WTC11 (cell line): ENCODE results near the gene LEFTY2. TPM values are rescaled to one million over a fixed set of nuclear protein-coding genes. Genes with fewer than 3 reads are reported as not detected.

ENCODE experiments used
- EMX1 ChIP-seq: fragments of 250-450 bp; sonication (Bioruptor Pico); IDR thresholded peaks from 2 replicates; pipeline ENCODE4 v1.8.0; 2021; ENCODE audit warnings: mild to moderate bottlenecking
- FOXK1 ChIP-seq: sonication (generic); formaldehyde crosslinking; IDR thresholded peaks from 2 replicates; pipeline ENCODE4 v1.8.0; 2022; ENCODE audit warnings: mild to moderate bottlenecking, moderate library complexity, missing genetic modification reagents
- SMAD3 ChIP-seq: sonication (generic); formaldehyde crosslinking; IDR thresholded peaks from 2 replicates; pipeline ENCODE4 v1.8.0; 2022; ENCODE audit warnings: missing genetic modification reagents, mild to moderate bottlenecking, borderline replicate concordance
- SOX15 ChIP-seq: fragments of 250-450 bp; sonication (Bioruptor Pico); IDR thresholded peaks from 2 replicates; pipeline ENCODE4 v1.9.0; 2021; ENCODE audit warnings: mild to moderate bottlenecking
- TCF7 ChIP-seq: sonication (generic); formaldehyde crosslinking; IDR thresholded peaks from 2 replicates; pipeline ENCODE4 v1.8.0; 2022; ENCODE audit warnings: mild to moderate bottlenecking, low read depth, missing genetic modification reagents, moderate library complexity
- ZNF138 ChIP-seq: sonication (generic); formaldehyde crosslinking; conservative IDR thresholded peaks from 2 replicates; pipeline ENCODE4 v1.8.1; 2022; ENCODE audit warnings: mild to moderate bottlenecking, moderate library complexity, missing genetic modification reagents
- ZNF416 ChIP-seq: fragments of 250-450 bp; sonication (Bioruptor Pico); IDR thresholded peaks from 2 replicates; pipeline ENCODE4 v1.9.0; 2021; ENCODE audit warnings: mild to moderate bottlenecking, inconsistent platforms
- ZNF671 ChIP-seq: fragments of 250-450 bp; sonication (Bioruptor Pico); IDR thresholded peaks from 2 replicates; pipeline ENCODE4 v1.8.0; 2021; ENCODE audit warnings: mild to moderate bottlenecking
- total RNA-seq: library from RNA; stranded (reverse); gene quantifications from 3 replicates; pipeline ENCODE4 v1.2.3, GENCODE V29; 2021
- TF ChIP-seq, protein P1 (sequence below): sonication (generic); formaldehyde crosslinking; conservative IDR thresholded peaks from 2 replicates; pipeline ENCODE4 v1.8.1; 2023; ENCODE audit warnings: mild to moderate bottlenecking, low read depth, missing genetic modification reagents, moderate library complexity
- TF ChIP-seq, protein P2 (sequence below): sonication (generic); formaldehyde crosslinking; IDR thresholded peaks from 2 replicates; pipeline ENCODE4 v1.8.1; 2022; ENCODE audit warnings: mild to moderate bottlenecking, missing genetic modification reagents, moderate library complexity, borderline replicate concordance
- TF ChIP-seq, protein P3 (sequence below): sonication (generic); formaldehyde crosslinking; IDR thresholded peaks from 2 replicates; pipeline ENCODE4 v1.8.1; 2022; ENCODE audit warnings: low read depth, mild to moderate bottlenecking, moderate library complexity, missing genetic modification reagents, borderline replicate concordance
- TF ChIP-seq, protein P4 (sequence below): fragments of 250-450 bp; sonication (Bioruptor Pico); IDR thresholded peaks from 2 replicates; pipeline ENCODE4 v1.9.0; 2021; ENCODE audit warnings: moderate library complexity, mild to moderate bottlenecking, inconsistent platforms, borderline replicate concordance
- TF ChIP-seq, protein P5 (sequence below): sonication (generic); formaldehyde crosslinking; IDR thresholded peaks from 2 replicates; pipeline ENCODE4 v1.8.1; 2023; ENCODE audit warnings: mild to moderate bottlenecking, missing genetic modification reagents
- TF ChIP-seq, protein P6 (sequence below): sonication (generic); formaldehyde crosslinking; IDR thresholded peaks from 2 replicates; pipeline ENCODE4 v1.8.1; 2022; ENCODE audit warnings: missing genetic modification reagents, borderline replicate concordance
- TF ChIP-seq, protein P7 (sequence below): fragments of 250-450 bp; sonication (Bioruptor Pico); IDR thresholded peaks from 2 replicates; pipeline ENCODE4 v1.9.0; 2021; ENCODE audit warnings: mild to moderate bottlenecking, borderline replicate concordance
- TF ChIP-seq, protein P8 (sequence below): fragments of 250-450 bp; sonication (Bioruptor Pico); IDR thresholded peaks from 2 replicates; pipeline ENCODE4 v1.9.0; 2021; ENCODE audit warnings: mild to moderate bottlenecking

Gene LEFTY2
- total RNA-seq, 1 experiment from 2014 or later = 15.5 TPM

DNA sequence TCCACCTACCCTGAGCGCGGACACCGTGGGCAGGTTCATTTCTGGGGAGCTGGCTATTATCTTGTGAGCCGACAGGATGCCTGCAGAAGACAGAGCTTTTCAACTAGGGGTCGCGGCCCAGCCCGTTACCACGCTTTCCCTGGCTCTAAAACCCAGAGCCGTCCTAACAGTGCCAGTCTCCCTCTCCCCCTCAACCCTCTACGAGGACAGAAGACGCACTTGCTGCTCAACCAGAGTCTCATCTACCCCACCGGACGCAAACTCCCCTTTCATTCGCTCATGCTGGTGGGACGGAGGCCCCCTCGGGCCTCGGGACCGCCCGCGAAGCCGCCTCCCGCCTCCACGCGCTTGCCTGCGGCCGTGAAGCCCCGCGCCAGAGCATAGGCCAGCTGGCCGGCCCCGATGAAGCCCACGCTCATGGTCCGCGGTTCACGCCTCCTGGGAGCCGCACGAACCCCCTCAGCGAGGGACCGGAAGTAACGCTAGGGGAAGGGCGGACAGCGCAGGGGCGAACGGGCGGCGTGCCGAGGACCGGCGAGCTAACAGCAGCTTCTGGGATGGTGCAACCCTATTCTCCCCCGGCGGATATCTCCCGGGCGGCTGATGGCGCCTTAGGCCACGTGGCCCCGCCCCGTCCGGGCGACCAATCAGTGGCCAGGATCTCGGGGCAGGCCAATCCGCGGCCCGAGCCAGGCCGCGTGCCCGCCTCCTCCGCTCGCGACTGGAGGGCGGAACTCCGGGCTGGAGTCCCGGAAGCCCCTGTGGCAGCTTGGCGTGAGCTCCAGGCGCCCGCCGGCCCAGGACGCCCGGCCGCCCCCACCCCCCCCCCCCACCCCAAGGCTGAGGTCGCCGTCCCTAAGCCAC lies 17.1 kb downstream of the LEFTY2 start, which contains the start of gene PYCR2 (continued):
- TF ChIP-seq SMAD3 (CRISPR knock-in tag) (0 out of 2 replicates have a peak, but pooled peaks have one; percentile 58), ZNF671 (CRISPR knock-in tag) (no peak), ZNF416 (CRISPR knock-in tag) (no peak), ZNF138 (CRISPR knock-in tag) (no peak), SOX15 (CRISPR knock-in tag) (no peak), TCF7 (CRISPR knock-in tag) (no peak), FOXK1 (peak; percentile 69), EMX1 (CRISPR knock-in tag) (no peak; the same call in 1 of the 2 replicates)
- TF ChIP-seq, protein P1, sequence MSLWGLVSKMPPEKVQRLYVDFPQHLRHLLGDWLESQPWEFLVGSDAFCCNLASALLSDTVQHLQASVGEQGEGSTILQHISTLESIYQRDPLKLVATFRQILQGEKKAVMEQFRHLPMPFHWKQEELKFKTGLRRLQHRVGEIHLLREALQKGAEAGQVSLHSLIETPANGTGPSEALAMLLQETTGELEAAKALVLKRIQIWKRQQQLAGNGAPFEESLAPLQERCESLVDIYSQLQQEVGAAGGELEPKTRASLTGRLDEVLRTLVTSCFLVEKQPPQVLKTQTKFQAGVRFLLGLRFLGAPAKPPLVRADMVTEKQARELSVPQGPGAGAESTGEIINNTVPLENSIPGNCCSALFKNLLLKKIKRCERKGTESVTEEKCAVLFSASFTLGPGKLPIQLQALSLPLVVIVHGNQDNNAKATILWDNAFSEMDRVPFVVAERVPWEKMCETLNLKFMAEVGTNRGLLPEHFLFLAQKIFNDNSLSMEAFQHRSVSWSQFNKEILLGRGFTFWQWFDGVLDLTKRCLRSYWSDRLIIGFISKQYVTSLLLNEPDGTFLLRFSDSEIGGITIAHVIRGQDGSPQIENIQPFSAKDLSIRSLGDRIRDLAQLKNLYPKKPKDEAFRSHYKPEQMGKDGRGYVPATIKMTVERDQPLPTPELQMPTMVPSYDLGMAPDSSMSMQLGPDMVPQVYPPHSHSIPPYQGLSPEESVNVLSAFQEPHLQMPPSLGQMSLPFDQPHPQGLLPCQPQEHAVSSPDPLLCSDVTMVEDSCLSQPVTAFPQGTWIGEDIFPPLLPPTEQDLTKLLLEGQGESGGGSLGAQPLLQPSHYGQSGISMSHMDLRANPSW (CRISPR knock-in tag) = no peak
- TF ChIP-seq, protein P2, sequence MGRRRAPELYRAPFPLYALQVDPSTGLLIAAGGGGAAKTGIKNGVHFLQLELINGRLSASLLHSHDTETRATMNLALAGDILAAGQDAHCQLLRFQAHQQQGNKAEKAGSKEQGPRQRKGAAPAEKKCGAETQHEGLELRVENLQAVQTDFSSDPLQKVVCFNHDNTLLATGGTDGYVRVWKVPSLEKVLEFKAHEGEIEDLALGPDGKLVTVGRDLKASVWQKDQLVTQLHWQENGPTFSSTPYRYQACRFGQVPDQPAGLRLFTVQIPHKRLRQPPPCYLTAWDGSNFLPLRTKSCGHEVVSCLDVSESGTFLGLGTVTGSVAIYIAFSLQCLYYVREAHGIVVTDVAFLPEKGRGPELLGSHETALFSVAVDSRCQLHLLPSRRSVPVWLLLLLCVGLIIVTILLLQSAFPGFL (CRISPR knock-in tag) = 0 out of 2 replicates have a peak, but pooled peaks have one; percentile 76
- TF ChIP-seq, protein P3, sequence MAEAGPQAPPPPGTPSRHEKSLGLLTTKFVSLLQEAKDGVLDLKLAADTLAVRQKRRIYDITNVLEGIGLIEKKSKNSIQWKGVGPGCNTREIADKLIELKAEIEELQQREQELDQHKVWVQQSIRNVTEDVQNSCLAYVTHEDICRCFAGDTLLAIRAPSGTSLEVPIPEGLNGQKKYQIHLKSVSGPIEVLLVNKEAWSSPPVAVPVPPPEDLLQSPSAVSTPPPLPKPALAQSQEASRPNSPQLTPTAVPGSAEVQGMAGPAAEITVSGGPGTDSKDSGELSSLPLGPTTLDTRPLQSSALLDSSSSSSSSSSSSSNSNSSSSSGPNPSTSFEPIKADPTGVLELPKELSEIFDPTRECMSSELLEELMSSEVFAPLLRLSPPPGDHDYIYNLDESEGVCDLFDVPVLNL (CRISPR knock-in tag) = no peak; the same call in 1 of the 2 replicates
- TF ChIP-seq, protein P4, sequence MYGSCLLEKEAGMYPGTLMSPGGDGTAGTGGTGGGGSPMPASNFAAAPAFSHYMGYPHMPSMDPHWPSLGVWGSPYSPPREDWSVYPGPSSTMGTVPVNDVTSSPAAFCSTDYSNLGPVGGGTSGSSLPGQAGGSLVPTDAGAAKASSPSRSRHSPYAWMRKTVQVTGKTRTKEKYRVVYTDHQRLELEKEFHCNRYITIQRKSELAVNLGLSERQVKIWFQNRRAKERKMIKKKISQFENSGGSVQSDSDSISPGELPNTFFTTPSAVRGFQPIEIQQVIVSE (CRISPR knock-in tag) = no peak
- TF ChIP-seq, protein P5, sequence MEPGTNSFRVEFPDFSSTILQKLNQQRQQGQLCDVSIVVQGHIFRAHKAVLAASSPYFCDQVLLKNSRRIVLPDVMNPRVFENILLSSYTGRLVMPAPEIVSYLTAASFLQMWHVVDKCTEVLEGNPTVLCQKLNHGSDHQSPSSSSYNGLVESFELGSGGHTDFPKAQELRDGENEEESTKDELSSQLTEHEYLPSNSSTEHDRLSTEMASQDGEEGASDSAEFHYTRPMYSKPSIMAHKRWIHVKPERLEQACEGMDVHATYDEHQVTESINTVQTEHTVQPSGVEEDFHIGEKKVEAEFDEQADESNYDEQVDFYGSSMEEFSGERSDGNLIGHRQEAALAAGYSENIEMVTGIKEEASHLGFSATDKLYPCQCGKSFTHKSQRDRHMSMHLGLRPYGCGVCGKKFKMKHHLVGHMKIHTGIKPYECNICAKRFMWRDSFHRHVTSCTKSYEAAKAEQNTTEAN = 0 out of 2 replicates have a peak, but pooled peaks have one; percentile 38
- TF ChIP-seq, protein P6, sequence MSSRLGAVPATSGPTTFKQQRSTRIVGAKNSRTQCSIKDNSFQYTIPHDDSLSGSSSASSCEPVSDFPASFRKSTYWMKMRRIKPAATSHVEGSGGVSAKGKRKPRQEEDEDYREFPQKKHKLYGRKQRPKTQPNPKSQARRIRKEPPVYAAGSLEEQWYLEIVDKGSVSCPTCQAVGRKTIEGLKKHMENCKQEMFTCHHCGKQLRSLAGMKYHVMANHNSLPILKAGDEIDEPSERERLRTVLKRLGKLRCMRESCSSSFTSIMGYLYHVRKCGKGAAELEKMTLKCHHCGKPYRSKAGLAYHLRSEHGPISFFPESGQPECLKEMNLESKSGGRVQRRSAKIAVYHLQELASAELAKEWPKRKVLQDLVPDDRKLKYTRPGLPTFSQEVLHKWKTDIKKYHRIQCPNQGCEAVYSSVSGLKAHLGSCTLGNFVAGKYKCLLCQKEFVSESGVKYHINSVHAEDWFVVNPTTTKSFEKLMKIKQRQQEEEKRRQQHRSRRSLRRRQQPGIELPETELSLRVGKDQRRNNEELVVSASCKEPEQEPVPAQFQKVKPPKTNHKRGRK (CRISPR knock-in tag) = no peak
- TF ChIP-seq, protein P7, sequence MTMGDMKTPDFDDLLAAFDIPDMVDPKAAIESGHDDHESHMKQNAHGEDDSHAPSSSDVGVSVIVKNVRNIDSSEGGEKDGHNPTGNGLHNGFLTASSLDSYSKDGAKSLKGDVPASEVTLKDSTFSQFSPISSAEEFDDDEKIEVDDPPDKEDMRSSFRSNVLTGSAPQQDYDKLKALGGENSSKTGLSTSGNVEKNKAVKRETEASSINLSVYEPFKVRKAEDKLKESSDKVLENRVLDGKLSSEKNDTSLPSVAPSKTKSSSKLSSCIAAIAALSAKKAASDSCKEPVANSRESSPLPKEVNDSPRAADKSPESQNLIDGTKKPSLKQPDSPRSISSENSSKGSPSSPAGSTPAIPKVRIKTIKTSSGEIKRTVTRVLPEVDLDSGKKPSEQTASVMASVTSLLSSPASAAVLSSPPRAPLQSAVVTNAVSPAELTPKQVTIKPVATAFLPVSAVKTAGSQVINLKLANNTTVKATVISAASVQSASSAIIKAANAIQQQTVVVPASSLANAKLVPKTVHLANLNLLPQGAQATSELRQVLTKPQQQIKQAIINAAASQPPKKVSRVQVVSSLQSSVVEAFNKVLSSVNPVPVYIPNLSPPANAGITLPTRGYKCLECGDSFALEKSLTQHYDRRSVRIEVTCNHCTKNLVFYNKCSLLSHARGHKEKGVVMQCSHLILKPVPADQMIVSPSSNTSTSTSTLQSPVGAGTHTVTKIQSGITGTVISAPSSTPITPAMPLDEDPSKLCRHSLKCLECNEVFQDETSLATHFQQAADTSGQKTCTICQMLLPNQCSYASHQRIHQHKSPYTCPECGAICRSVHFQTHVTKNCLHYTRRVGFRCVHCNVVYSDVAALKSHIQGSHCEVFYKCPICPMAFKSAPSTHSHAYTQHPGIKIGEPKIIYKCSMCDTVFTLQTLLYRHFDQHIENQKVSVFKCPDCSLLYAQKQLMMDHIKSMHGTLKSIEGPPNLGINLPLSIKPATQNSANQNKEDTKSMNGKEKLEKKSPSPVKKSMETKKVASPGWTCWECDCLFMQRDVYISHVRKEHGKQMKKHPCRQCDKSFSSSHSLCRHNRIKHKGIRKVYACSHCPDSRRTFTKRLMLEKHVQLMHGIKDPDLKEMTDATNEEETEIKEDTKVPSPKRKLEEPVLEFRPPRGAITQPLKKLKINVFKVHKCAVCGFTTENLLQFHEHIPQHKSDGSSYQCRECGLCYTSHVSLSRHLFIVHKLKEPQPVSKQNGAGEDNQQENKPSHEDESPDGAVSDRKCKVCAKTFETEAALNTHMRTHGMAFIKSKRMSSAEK (CRISPR knock-in tag) = no peak
- TF ChIP-seq, protein P8, sequence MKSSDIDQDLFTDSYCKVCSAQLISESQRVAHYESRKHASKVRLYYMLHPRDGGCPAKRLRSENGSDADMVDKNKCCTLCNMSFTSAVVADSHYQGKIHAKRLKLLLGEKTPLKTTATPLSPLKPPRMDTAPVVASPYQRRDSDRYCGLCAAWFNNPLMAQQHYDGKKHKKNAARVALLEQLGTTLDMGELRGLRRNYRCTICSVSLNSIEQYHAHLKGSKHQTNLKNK (CRISPR knock-in tag) = no peak
